GM12878 (cell line): ENCODE measurements around the gene HNMT. TPM values are rescaled to one million over a fixed set of nuclear protein-coding genes. Genes with fewer than 3 reads are reported as not detected.

Experiments
- FOS ChIP-seq: IDR thresholded peaks from 3 replicates; pipeline ENCODE4 v1.6.1; 2011; ENCODE audit warnings: borderline replicate concordance; ENCODE audit not compliant: insufficient read length; ENCODE audit errors: extremely low read depth
- IRF4 ChIP-seq: IDR thresholded peaks from 2 replicates; pipeline ENCODE4 v1.6.1; 2011; ENCODE audit warnings: low read depth, low read length
- JUND ChIP-seq: IDR thresholded peaks from 2 replicates; pipeline ENCODE4 v1.6.1; 2012; ENCODE audit warnings: low read depth, mild to moderate bottlenecking, low read length, improper control_type of control experiment, moderate library complexity
- SPI1 ChIP-seq: IDR thresholded peaks from 2 replicates; pipeline ENCODE4 v1.6.1; 2011; ENCODE audit warnings: low read depth, mild to moderate bottlenecking, low read length, moderate library complexity, borderline replicate concordance; ENCODE audit not compliant: insufficient read depth
- polyA plus RNA-seq, 11 experiments: library from polyadenylated mRNA; depleted of rRNA in 4 of 11; unstranded in 6 of 11; stranded (reverse) in 5 of 11; fragments of >200 nt; fragmentation: Nextera tagmentation in 4 of 11; fragmentation: Illumina TruSeq in 1 of 11; extraction: Ambion mirVana in 4 of 11; extraction: Trizol in 1 of 11; gene quantifications; 1 replicate in 1 of 11; 2 replicates in 10 of 11; pipeline versions ENCODE4 v1.2.1 to v1.2.3, GENCODE V29; 2011 to 2016; ENCODE audit warnings: inconsistent platforms in 2 of 11, missing spikeins in 2 of 11, low read depth in 1 of 11
- total RNA-seq, 4 experiments: library from RNA; depleted of rRNA in 3 of 4; stranded (reverse); fragments of >200 nt in 3 of 4; fragmentation: Illumina TruSeq in 1 of 4; extraction: Trizol in 1 of 4; gene quantifications; 2 replicates each; pipeline versions ENCODE4 v1.2.1 to v1.2.3, GENCODE V29; 2013 to 2021
- TF ChIP-seq, protein P1 (sequence below): IDR thresholded peaks from 2 replicates; pipeline ENCODE4 v1.6.1; 2012; ENCODE audit warnings: improper control_type of control experiment, low read depth, low read length; ENCODE audit not compliant: insufficient replicate concordance

Gene HNMT
- total and polyA plus RNA-seq, 10 of the 15 experiments (the other 5 are each of a cell fraction or from before 2014, with no cell fraction given): not detected

DNA sequence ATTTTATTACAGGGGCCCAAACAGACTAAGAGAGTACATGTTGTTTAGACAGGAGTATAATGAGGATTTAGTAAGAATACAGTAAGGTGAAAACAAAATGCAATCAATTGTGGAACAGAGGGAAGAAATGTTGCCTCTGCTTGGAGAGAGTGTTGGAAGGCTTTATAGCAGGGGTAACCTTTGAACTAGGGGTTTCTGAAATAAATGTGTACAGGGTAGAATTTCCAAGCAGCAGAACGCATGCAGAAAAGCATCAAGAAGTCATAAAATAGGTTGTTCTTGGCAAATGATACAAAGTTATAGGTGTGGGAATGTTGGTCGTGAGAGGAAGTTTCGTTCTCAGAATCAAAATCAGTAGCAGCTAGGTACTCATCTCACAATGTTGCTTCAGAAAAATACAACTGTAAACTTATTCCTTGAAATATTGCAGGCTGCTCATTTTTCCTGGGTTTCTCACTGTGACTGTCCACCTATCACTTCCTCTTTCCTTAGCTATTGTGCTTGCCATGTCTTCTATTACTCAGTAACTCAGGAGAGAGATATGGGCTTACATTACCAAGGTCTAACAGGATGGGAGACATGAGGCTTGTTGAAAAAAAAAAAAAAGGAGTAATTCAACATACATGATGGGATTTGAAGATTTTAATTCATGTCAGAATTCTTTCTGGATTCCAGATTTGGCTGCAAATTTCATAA, 17.1 kb upstream of the HNMT start (continued):
- TF ChIP-seq, protein P1, sequence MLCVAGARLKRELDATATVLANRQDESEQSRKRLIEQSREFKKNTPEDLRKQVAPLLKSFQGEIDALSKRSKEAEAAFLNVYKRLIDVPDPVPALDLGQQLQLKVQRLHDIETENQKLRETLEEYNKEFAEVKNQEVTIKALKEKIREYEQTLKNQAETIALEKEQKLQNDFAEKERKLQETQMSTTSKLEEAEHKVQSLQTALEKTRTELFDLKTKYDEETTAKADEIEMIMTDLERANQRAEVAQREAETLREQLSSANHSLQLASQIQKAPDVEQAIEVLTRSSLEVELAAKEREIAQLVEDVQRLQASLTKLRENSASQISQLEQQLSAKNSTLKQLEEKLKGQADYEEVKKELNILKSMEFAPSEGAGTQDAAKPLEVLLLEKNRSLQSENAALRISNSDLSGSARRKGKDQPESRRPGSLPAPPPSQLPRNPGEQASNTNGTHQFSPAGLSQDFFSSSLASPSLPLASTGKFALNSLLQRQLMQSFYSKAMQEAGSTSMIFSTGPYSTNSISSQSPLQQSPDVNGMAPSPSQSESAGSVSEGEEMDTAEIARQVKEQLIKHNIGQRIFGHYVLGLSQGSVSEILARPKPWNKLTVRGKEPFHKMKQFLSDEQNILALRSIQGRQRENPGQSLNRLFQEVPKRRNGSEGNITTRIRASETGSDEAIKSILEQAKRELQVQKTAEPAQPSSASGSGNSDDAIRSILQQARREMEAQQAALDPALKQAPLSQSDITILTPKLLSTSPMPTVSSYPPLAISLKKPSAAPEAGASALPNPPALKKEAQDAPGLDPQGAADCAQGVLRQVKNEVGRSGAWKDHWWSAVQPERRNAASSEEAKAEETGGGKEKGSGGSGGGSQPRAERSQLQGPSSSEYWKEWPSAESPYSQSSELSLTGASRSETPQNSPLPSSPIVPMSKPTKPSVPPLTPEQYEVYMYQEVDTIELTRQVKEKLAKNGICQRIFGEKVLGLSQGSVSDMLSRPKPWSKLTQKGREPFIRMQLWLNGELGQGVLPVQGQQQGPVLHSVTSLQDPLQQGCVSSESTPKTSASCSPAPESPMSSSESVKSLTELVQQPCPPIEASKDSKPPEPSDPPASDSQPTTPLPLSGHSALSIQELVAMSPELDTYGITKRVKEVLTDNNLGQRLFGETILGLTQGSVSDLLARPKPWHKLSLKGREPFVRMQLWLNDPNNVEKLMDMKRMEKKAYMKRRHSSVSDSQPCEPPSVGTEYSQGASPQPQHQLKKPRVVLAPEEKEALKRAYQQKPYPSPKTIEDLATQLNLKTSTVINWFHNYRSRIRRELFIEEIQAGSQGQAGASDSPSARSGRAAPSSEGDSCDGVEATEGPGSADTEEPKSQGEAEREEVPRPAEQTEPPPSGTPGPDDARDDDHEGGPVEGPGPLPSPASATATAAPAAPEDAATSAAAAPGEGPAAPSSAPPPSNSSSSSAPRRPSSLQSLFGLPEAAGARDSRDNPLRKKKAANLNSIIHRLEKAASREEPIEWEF: no peak
- no peak for TF ChIP-seq FOS
- no peak for TF ChIP-seq IRF4
- TF ChIP-seq JUND: no peak
- TF ChIP-seq SPI1: peak; percentile 82
- TF ChIP-seq, all 136 proteins: peak for 2
